DND-41 (cell line): ENCODE measurements around the gene RAD51B.

Experiments used
- EZH2 ChIP-seq: IDR thresholded peaks from 3 replicates; pipeline ENCODE4 v1.6.1; 2012; ENCODE audit warnings: borderline replicate concordance, low read depth, mild to moderate bottlenecking, moderate library complexity, low read length, inconsistent platforms; ENCODE audit not compliant: severe bottlenecking
- TF ChIP-seq, protein P1 (sequence below): IDR thresholded peaks from 2 replicates; pipeline ENCODE4 v1.5.1; 2012; ENCODE audit warnings: borderline replicate concordance, low read length, moderate library complexity, mild to moderate bottlenecking; ENCODE audit not compliant: poor library complexity, severe bottlenecking; ENCODE audit errors: extremely low read depth

- TF ChIP-seq, protein P1, sequence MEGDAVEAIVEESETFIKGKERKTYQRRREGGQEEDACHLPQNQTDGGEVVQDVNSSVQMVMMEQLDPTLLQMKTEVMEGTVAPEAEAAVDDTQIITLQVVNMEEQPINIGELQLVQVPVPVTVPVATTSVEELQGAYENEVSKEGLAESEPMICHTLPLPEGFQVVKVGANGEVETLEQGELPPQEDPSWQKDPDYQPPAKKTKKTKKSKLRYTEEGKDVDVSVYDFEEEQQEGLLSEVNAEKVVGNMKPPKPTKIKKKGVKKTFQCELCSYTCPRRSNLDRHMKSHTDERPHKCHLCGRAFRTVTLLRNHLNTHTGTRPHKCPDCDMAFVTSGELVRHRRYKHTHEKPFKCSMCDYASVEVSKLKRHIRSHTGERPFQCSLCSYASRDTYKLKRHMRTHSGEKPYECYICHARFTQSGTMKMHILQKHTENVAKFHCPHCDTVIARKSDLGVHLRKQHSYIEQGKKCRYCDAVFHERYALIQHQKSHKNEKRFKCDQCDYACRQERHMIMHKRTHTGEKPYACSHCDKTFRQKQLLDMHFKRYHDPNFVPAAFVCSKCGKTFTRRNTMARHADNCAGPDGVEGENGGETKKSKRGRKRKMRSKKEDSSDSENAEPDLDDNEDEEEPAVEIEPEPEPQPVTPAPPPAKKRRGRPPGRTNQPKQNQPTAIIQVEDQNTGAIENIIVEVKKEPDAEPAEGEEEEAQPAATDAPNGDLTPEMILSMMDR = no peak
- no peak for TF ChIP-seq EZH2
These were observed 63.5 kb downstream of the RAD51B start for GRCh38 chr14:67882986-67883555.
